B cell (primary cell): ENCODE results near the gene ATXN1.

Source experiments
- EZH2 ChIP-seq: IDR thresholded peaks from 2 replicates; pipeline ENCODE4 v1.6.1; 2012; ENCODE audit warnings: borderline replicate concordance, low read depth, mild to moderate bottlenecking, moderate library complexity, low read length; ENCODE audit not compliant: insufficient read depth, poor library complexity, severe bottlenecking
- TF ChIP-seq, protein P1 (sequence below): fragments of 200-600 bp; IDR thresholded peaks from one replicate; pipeline ENCODE4 v1.8.0; 2022; ENCODE audit warnings: antibody characterized with exemption, mild to moderate bottlenecking

DNA sequence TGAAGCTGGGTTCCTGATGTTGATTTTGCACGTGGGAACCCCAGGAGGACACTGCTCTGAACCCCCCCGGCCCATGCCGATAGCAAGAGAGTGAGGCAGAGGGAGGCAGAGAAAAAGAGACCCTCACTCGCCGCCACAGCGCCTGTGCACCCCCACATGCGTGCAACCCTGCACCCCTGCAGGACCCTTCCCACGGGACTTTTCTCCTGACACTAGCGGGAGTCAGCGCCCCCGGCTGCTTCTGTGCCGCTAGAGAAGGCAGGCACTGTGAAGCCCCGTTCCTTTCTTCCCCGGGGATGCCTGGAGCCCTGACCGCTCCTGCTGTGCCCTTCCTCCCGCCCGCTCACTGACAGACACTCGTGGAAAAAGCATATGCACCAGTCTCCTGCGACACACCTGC, 455.5 kb downstream of the ATXN1 start:
- TF ChIP-seq, protein P1, sequence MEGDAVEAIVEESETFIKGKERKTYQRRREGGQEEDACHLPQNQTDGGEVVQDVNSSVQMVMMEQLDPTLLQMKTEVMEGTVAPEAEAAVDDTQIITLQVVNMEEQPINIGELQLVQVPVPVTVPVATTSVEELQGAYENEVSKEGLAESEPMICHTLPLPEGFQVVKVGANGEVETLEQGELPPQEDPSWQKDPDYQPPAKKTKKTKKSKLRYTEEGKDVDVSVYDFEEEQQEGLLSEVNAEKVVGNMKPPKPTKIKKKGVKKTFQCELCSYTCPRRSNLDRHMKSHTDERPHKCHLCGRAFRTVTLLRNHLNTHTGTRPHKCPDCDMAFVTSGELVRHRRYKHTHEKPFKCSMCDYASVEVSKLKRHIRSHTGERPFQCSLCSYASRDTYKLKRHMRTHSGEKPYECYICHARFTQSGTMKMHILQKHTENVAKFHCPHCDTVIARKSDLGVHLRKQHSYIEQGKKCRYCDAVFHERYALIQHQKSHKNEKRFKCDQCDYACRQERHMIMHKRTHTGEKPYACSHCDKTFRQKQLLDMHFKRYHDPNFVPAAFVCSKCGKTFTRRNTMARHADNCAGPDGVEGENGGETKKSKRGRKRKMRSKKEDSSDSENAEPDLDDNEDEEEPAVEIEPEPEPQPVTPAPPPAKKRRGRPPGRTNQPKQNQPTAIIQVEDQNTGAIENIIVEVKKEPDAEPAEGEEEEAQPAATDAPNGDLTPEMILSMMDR = no peak
- TF ChIP-seq EZH2 = no peak
